Liver (tissue), 3 donors: ENCODE results near the gene GIPR.

Source experiments
- ATF3 ChIP-seq: IDR thresholded peaks from 2 replicates; pipeline ENCODE4 v1.6.1; 2016; ENCODE audit warnings: antibody characterized with exemption
- CTCF ChIP-seq: fragments of 150-350 bp; IDR thresholded peaks from 2 replicates; pipeline ENCODE4 v1.5.1; 2017; ENCODE audit warnings: improper control_type of control experiment, low read depth, low read length; ENCODE audit not compliant: missing input control
- EGR1 ChIP-seq, 2 donors: IDR thresholded peaks; 2 replicates each; pipeline ENCODE4 v1.6.1; 2016 to 2018; ENCODE audit warnings: antibody characterized with exemption in 2 of 2, low read depth in 2 of 2
- GABPA ChIP-seq, 2 donors: IDR thresholded peaks in 1 of 2; conservative IDR thresholded peaks in 1 of 2; 2 replicates each; pipeline ENCODE4 v1.6.1; 2016; ENCODE audit warnings: antibody characterized with exemption in 2 of 2, mild to moderate bottlenecking in 1 of 2, moderate library complexity in 1 of 2
- JUND ChIP-seq, 2 donors: IDR thresholded peaks; 2 replicates each; pipeline ENCODE4 v1.6.1; 2016; ENCODE audit warnings: antibody characterized with exemption in 2 of 2
- MAX ChIP-seq: IDR thresholded peaks from 2 replicates; pipeline ENCODE4 v1.6.1; 2016; ENCODE audit warnings: antibody characterized with exemption
- NR2F2 ChIP-seq: IDR thresholded peaks from 2 replicates; pipeline ENCODE4 v1.6.1; 2016; ENCODE audit warnings: antibody characterized with exemption
- RAD21 ChIP-seq, 2 donors: IDR thresholded peaks; 2 replicates each; pipeline ENCODE4 v1.6.1; 2016; ENCODE audit warnings: antibody characterized with exemption in 2 of 2, mild to moderate bottlenecking in 2 of 2
- REST ChIP-seq: IDR thresholded peaks from 2 replicates; pipeline ENCODE4 v1.6.1; 2016; ENCODE audit warnings: antibody characterized with exemption, mild to moderate bottlenecking
- SP1 ChIP-seq: IDR thresholded peaks from 2 replicates; pipeline ENCODE4 v1.6.1; 2018; ENCODE audit warnings: antibody characterized with exemption, mild to moderate bottlenecking
- TAF1 ChIP-seq: conservative IDR thresholded peaks from 2 replicates; pipeline ENCODE4 v1.6.1; 2016; ENCODE audit warnings: antibody characterized with exemption, mild to moderate bottlenecking
- YY1 ChIP-seq: IDR thresholded peaks from 2 replicates; pipeline ENCODE4 v1.6.1; 2016; ENCODE audit warnings: antibody characterized with exemption, mild to moderate bottlenecking
- donor health status: healthy.
- donor health status: healthy.

GRCh38 chr19:45682117-45682516 is 14.1 kb downstream of the GIPR start:
- no peak for TF ChIP-seq CTCF
- no peak for TF ChIP-seq NR2F2
- TF ChIP-seq ATF3 = no peak
- no peak for TF ChIP-seq TAF1
- TF ChIP-seq REST = no peak
- no peak for TF ChIP-seq SP1
- no peak for TF ChIP-seq YY1
- no peak for TF ChIP-seq JUND (IDR thresholded peaks at IDR 0.05)
- no peak for TF ChIP-seq EGR1 (IDR thresholded peaks at IDR 0.05; ENCODE audit: low read depth in 2 of 2)
- no peak for TF ChIP-seq MAX
- TF ChIP-seq GABPA (IDR thresholded peaks at IDR 0.05 in 1 of 2, conservative IDR thresholded peaks at IDR 0.05 in 1 of 2) = no peak
- TF ChIP-seq RAD21 (IDR thresholded peaks at IDR 0.05) = no peak
